GM18499 (cell line): ENCODE data around the gene NFIB.

ENCODE experiments used
- ATAC-seq: cut with Tn5 transposase; IDR thresholded peaks from one replicate; pipeline ENCODE4 v1.9.1; 2021; ENCODE audit warnings: moderate number of reproducible peaks; ENCODE audit not compliant: insufficient read depth, unreplicated experiment

The NFIB gene

DNA sequence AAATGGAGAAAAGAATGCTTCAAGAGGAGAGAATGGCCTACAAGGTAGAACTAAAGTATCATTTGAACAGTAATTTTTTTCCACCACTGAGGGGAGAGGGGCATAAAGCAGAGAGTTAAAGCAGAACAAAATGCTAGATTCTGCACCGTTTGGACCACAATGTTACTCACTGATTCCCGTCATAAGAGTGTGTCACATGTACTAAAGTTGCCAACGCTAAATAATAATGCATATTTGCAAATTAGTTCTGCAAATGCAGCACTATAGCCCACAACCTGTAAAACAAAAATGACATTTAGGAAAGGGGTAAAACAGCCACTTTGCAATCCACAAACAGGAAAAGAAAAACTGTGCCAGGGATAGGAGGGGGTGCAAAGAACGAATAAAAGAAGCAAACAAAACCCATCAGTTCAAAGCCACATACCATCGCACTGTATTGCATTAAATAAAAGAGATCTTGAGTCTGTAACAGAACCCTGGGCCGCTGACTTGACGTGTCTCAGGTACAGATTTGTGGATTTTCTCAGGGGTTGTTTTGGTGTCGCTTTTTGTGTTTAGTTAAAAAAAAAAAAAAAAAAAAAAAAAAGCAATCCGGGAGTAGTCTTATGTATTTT lies 7.7 kb upstream of the NFIB start:
- ATAC-seq, result no peak

DNA sequence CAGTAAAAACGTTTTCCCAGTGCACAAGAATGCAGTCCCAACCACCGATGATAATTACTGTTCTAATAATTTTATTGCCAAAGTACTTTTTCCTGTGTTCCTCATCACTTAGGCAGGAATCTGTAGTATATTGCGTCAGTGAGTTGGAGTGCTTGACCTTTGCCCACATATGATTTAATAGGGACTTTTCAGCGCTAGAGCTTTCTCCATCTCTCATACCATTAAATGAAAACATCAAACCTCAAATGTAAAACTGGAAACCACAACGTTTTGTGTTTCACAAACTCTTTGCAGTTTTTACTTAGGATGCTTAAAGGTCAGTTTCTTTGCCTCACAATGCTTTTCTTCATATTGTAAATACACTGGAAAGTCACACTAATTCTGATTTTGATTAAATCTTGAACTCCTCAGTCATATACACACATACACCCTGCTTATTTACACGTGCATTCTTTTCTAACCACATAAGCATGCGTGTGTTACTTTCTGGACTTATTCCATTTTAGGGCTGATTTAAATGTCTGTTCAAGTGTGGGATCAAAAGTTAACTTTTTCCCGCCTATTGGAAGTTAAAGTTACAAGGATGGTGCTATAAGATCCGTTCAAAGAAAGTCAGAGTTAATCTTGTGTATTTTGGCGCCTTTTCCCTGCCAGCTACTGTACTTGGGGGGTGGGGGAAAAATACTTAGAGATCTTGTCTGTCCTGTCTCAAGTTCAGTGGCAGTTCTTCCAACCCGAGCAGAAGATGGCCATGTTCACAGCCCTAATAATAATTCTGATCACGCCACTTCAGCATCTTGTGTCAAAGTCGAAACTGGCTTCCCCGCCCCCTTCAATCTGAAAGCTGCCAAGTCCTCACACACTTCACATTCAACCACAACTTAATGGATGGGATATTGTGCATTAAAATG lies 6.6 kb upstream of the NFIB start:
- no peak for ATAC-seq

DNA sequence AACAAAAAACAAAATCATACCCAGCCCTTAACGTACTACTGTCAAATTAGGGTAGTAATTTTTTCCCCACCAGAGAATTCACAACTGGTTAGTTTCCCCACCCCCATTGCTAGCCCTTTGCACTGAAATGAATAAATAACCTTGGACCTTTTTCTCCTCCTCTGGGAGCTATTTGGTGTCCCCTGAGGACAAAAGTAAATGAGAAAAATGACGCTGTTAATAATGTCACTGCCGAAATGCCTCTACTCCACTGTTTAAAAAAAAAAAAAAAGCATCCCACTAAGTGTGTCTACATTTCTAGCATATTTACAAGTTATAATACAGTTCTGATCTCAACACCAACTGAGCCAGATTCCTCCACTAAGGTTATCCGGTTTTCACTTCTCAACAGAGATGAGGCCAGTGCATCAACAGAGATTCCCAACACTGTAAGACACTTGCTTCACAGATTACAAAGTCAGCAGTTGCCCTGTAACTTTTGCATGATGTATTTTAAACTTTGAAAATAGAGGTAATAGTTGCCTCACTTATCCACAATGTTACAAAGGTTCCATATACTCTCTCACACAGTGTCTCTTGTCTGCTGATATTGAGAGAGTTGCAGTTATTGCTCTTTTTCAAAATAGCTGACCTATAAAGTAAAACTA lies 5.1 kb upstream of the NFIB start:
- no peak for ATAC-seq

DNA sequence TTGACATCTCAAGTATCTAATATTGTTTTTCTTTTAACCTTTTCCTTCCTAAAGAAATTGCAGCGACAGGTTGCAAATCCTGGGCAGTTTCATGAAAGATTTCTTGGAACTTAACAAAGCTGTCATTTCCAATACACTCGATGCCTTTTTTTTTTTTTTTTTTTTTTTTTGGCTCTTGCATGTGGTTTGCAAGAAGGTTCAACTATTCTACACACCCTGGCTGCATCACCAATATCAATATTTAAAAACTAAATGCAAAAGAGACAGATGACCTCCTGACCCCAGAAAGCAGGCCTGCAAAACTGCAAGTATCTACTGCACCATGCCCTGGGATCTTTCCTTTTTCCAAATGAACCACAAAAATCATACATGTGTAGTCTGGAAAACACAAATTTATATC lies 4.4 kb upstream of the NFIB start:
- ATAC-seq, result no peak

DNA sequence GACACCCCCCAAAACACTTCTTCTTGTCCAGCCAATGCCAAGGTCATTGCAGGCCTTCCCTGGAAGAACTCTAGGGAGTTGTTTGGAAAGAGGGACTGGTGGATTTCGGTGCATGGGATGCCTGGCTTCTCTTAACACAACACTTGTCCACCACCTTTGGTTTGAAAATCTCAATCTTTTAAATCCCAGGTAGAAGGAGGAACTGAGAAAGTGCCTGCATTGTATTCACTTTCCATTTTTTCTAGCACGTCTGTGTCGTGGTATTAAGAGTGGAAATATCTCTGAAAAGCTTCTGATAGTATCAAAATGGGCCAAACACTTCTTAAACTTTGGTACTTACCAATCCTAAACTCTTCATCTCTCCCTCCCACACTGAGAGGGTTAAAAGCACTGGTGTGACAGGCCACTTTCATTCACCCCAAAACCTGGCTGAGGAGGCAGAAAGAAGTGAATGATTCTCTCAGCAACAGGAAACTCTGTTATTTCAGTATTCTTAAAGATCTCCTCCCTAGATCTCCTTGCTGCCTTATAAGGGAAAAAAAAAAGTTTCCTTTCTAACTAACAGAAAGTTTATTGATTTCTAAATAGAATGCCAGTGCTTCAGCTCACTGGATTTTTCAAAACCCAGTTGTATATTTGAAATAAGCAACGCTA lies 3.9 kb upstream of the NFIB start:
- peak; percentile 34 for ATAC-seq

DNA sequence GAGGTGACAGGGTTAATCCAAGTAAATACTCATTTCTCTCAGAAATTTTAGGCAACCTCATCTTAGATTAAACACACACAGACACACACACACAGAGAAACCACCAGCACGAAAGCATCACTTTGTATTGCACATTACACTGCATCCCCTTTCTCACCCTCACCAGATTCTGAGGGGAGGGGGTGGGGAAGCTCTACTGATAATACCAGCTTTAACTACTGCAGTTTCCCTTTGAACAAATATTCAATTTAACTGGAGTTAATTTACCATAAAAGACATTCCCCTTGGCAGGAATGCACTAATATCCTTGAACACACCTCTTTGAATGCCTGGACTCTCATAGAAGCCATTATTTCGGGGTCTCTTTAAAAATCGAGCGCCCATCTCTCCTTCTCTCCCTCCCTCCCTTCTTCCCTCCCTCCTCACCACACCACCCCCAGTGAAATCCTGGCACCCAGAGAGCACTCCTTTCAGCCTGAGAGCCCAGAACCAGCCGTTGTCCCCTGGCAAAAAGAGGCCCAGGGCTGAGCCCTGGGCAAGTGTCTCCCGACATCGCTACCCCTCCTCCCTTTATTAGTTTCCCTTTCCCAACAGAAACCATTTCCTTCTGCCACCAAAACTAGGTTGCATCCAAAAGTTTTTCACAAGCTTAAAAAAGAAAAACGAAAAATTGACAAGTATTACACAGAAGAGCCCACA lies 2.8 kb upstream of the NFIB start:
- no peak for ATAC-seq

DNA sequence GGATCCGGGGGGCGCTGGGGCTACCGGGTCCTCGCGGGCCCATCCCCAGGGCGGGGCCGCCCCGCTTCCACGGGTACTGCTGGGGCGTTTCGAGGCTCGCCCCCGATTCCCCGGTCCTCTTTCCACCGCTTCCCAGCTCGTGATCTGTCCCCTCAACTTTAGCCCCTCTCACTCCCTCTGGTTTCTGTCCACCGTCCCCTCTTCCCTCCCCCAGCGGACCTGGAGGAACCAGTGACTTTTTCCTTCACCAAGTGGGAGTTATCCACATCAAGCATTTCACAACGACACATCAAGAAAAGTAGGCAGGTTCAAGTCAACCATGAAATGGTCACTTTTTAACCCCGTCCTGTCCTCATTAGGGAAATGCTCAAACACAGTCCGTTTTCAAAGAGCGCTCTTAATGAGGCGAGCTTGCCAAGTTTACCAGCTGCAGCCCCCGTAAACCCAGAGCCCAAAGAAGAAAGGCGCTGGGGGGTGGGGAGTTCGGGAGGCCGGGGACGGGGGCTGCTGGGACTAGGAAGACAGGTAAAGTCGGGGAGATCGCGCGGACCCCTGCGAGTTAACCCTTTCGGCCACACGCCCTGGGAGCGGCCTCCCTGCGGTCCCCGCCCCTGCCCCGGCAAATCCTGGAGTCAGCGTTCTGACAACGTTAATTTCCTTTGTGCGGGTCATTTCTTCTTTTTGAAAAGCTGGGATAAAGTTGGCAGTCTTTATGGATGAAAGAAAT lies 2.1 kb upstream of the NFIB start:
- no peak for ATAC-seq

DNA sequence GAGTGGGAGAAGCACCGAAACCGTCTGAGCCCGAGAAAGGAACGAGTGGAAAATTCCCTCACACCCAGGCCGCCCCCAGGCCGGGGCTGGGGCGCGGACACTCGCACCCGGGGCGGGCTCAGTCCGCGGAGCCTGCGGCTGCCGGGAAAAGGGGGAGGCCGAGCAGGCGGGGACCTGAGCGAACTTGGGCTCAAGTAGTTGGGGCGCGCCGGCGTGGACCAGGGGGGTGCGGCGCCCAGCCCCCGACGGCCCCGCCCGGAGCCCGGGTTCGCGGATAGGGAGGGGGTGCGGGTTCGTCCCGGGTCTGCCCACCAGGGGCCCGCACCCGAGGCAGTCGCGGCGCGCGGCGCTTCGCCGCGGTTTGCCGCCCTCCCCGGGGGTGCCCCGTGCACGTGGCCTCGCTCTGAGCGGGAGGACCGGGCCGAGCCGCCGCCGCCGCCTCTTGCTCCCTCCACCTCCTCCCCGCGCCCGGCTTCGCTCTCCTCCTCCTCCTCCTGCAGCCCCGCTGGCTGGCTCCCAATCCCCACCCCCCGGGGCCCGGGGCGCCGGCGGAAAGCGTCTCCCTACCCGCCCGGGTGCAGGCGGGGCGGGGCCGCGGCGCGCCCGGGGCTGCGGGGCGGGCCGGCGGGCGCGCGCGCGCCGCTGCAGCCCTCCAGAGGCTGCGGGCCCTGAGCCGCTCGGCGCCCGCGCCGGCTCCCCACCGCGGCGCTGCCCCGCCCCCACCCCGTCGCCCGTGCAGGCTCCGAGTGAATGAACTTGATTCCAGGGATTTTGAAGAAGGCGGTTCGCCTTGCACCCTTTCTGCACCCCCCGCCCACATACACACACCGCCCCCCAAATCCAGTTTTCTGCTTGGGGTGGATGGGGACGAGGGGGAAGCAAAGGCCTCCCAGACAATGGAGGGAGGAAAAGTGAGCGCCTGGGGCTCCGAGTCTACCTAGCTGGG lies 1.3 kb upstream of the NFIB start:
- ATAC-seq, result no peak

DNA sequence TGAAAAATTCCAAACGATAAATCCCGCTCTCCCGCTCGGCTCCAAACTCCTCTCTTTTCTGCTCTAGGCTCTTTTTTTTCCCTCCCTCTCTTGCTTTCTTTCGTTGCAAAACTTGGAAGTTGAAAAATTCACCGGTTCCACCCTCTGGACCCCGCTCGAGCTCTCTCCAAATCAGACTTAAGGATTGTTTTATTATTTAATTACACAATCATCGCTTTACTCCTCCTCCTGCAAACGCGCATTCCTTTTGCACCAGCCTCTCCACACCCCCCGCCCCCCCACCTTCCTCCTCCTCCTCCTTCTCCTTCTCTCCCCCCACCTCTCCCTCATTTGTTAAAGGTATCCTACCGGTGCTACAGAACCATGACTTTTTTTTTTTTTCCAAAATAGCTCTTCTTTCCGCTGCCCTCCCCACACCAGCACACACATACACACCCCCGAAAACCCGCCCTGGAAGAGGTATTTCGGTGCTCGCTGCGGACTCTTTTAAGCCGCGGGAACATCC lies 535 bp upstream of the NFIB start:
- ATAC-seq, result no peak

DNA sequence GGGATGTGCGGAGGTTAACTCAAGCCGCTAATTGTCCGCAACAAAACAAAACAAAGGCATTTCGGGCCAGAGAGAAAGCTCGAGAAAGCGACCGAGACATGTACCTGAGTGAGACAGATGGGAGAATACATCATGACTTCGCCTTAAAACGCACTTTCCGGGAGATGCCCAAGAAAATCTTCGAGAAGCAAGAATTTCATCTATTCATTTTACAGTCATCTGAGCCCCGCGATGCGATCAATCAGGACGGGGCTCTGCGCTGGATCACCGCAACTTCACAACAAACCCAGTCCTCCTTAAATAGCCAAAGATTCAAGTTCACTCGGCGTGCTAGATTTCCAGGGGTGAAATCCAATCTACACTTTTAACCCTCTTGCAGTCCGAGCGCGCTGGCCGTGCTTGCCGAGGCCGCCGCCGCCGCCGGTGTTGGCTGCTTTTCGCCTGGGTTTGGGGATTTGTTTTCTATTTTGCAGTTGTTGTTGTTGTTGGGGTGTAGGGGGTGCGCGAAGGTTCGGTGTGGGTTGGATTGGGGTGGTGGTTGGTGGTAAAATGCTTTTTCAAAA lies 482 bp downstream of the NFIB start:
- no peak for ATAC-seq

DNA sequence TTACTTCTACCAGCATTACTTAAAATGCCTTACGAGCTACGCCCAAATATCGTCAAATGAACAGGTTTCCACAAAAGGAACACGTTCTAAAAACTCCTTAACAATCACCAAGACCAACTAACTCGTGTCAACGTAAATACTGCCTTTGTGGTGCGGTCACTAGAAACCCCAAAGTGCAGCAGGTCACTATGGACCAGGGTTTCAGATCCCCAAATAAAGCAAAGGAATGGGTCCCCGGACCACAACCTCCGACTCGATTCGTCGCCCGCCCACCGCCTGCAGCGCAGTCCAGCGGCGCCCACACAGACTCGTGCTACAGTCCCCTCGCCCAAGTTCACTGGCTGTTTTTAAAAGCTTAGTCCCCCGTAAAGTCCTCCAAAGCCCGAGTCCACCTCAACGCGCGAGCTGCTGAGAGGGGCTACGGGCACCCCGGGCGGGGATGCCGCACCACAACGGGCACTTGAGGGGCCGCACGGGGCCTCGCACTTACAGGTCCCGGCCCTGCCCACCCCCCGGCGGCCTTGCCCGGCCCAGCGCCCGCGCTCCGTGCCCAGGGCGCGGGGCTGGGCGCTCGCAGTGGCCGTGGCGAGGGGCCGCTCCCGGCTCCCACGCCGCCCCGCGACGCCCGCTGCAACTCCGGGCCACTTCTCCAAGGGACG lies 1.1 kb downstream of the NFIB start:
- ATAC-seq, result no peak

DNA sequence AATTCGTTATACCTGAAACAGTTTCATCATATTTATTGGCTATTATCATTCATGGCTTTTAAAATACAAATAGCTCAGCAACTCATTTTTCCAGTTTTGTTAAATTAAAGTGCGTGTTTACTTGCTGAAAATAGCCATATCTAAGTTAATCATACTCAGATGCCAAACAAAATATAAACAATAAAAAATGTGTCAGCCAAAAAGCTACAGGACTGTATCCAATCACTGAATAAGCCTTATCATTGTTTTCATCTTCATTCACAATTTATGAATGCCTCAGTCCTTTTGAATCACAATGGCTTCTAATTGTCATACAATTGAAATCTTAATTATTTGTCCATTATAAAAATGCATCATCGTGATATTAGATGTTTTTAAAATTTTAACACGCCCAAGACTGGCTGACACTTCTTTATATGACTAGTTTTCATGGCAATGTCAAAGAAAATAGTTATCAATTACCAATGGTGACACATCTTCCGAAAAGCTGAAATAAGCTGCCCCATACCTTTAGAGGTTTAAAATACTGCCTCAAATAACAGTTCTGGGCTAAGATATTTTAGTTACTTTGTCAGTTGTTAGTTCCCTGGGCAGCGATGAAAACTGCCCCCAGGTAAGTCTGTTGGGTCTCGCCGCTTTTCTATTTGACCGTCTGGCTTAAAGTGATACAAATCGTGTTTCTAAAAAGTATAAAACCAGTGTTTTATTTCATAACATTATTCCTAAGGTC lies 1.8 kb downstream of the NFIB start:
- ATAC-seq, result no peak

DNA sequence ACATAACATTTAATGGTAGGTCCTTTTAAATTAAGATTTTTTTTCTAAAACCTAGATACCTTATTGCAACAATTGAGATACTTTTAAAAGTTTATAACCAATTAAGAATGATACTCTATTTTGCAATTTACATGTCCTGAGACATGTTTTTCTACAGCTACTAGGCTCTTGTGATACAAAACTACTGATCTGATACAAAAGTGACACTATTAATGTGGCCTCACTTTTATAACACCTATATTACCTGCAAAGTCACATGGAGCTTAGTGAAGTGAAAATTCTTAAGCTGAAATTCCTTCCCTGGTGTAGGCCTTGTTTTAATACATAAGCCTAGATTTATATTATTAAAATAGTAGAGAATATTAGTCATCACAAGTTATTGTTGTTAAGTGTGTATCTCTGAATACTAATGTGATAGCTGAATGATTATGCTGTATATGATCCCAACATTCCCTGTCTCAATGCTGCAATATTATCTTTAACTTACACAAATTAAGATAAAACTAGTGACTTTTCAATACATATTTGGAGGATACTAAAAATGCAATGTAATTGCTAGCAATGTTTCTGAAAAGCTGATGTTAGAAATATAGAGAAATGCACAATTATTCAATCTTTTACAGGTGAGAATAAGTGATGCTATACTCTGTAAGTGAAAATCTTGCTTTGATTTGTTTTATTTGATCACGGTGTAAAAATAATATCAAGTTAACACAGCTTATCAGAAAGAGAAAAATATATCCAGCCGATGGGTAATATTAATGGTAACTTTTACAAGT lies 2.6 kb downstream of the NFIB start:
- ATAC-seq, result no peak

DNA sequence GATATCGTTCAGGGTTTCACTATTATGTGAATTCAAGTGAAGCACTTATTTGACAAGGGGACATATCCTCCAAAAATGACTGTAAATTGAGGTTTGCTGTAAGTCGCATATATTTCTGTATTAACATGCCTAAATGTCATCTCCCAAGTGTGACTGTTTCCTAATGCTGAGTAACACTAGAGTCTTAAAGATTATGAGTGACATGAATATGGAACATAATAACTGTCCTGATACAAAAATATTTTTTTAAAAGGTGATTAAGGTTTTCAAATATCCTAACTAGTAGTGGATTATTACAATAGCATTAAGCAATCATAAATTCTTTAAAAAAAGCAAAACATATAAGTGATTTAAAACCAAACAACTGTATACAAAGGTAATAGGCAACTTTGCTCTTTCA lies 3.6 kb downstream of the NFIB start:
- ATAC-seq, result no peak

DNA sequence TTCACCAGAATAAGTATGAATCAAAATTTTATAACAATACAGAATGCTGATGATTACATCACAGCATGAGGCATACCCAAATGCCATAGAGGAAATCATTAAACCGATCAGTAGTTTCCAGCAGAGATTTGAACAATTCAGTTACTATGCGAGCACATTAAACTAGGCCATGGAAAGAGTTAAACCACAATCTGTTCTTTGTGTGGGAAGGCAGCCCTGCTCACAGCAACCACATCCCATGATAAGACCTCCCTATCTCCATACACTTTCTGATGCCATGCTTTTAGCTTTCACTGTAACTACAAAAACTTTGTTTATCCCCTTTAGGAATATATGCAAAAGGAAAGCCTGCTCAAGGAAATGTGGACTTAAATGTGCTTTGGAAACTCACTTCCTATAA lies 4.5 kb downstream of the NFIB start:
- no peak for ATAC-seq

DNA sequence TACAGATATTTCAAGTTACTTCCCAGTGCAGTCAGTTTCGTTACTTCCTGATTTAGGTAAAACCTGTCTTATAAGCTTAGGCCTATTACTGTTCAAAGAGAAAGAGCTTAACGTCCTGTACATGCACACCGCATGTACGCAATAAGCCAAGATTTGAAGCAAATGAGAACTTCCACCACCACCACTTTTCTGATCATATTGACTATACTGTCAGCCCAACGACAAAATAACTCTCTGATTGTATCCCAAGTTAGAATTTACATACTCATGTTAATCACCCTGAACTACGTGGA lies 5.1 kb downstream of the NFIB start:
- no peak for ATAC-seq
